Suprapubic skin (tissue), 4 donors: ENCODE results near the gene SEMA5B. TPM values are rescaled to one million over a fixed set of nuclear protein-coding genes. Genes with fewer than 3 reads are reported as not detected.

Experiments used
- DNase-seq, 2 donors: peaks; one replicate each; pipeline ENCODE4 v3.0.0-alpha.2; 2019; ENCODE audit warnings: low spot score in 2 of 2
- H3K27ac ChIP-seq: fragments of 200-600 bp; sonication (generic); one replicate; pipeline ENCODE4 v1.5.1; 2019
- H3K27me3 ChIP-seq: fragments of 200-600 bp; sonication (generic); one replicate; pipeline ENCODE4 v1.5.1; 2019
- H3K36me3 ChIP-seq: fragments of 200-600 bp; sonication (generic); one replicate; pipeline ENCODE4 v1.5.1; 2019
- H3K4me1 ChIP-seq: fragments of 200-600 bp; sonication (generic); one replicate; pipeline ENCODE4 v1.5.1; 2019
- H3K4me3 ChIP-seq: fragments of 200-600 bp; sonication (generic); one replicate; pipeline ENCODE4 v1.5.1; 2019; ENCODE audit warnings: mild to moderate bottlenecking
- H3K9me3 ChIP-seq: fragments of 200-600 bp; sonication (generic); one replicate; pipeline ENCODE4 v1.5.1; 2019
- CTCF ChIP-seq, 2 donors: fragments of 200-600 bp in 1 of 2; fragments of 450-650 bp in 1 of 2; sonication (generic) in 1 of 2; IDR thresholded peaks; one replicate each; pipeline ENCODE4 v1.5.1; 2016 to 2019; ENCODE audit warnings: antibody characterized with exemption in 2 of 2, mild to moderate bottlenecking in 1 of 2, moderate library complexity in 1 of 2
- EP300 ChIP-seq: sonication (generic); formaldehyde crosslinking; IDR thresholded peaks from one replicate; pipeline ENCODE4 v1.6.1; 2017; ENCODE audit warnings: antibody characterized with exemption
- POLR2A ChIP-seq, 2 donors: fragments of 450-650 bp; IDR thresholded peaks; one replicate each; pipeline ENCODE4 v1.6.1; 2017; ENCODE audit warnings: antibody characterized with exemption in 2 of 2, mild to moderate bottlenecking in 2 of 2, moderate library complexity in 2 of 2
- POLR2AphosphoS5 ChIP-seq, 3 donors: sonication (generic); formaldehyde crosslinking; IDR thresholded peaks; one replicate each; pipeline ENCODE4 v1.6.1; 2017; ENCODE audit warnings: antibody characterized with exemption in 3 of 3
- WGBS: methylation state at CpG from one replicate; pipeline ENCODE4 v1.1.5; 2018; 5-methylcytosine and 5-hydroxymethylcytosine counted together
- total RNA-seq, 4 donors: library from RNA; depleted of rRNA; stranded (reverse); fragments of >200 nt; gene quantifications; one replicate each; pipeline ENCODE4 v1.1.0, GENCODE V29; 2016

Gene SEMA5B
- total RNA-seq, 4 donors from 2014 or later = 1.4 to 2.0 (median 1.8) TPM; not detected in 1

- no peak for TF ChIP-seq POLR2A (IDR thresholded peaks at IDR 0.05)
- no peak for TF ChIP-seq CTCF (IDR thresholded peaks at IDR 0.05)
- TF ChIP-seq EP300 = no peak
- TF ChIP-seq POLR2AphosphoS5 (IDR thresholded peaks at IDR 0.05) = no peak
- Histone ChIP-seq H3K4me1 (peaks cover 14% of the 10 kb centered on the region), H3K9me3 (no peaks in the 10 kb centered on the region), H3K27ac (no peak overlapping the region), H3K4me3 (no peak overlapping the region), H3K36me3 (no peaks in the 10 kb centered on the region), H3K27me3 (peaks cover 3% of the 10 kb centered on the region)
- no peak for DNase-seq
- 32% methylated on average over 10 of the region's 10 CpGs for WGBS
Observed at GRCh38 chr3:122969585-122970469, 57.7 kb downstream of the SEMA5B start.

GRCh38 chr3:122967765-122968164 lies 59.8 kb downstream of the SEMA5B start:
- Histone ChIP-seq H3K4me1 (peaks cover 21% of the 10 kb centered on the region), H3K36me3 (no peaks in the 10 kb centered on the region), H3K27me3 (no peaks in the 10 kb centered on the region), H3K9me3 (no peaks in the 10 kb centered on the region), H3K4me3 (no peak overlapping the region), H3K27ac (no peak overlapping the region)
- no peak for TF ChIP-seq CTCF (IDR thresholded peaks at IDR 0.05)
- TF ChIP-seq POLR2AphosphoS5 (IDR thresholded peaks at IDR 0.05) = no peak
- TF ChIP-seq POLR2A (IDR thresholded peaks at IDR 0.05) = no peak
- TF ChIP-seq EP300 = no peak
- no peak for DNase-seq
- 95% methylated on average over 7 of the region's 7 CpGs for WGBS

- no peaks in the 10 kb centered on the region for H3K27me3 ChIP-seq
- TF ChIP-seq CTCF (IDR thresholded peaks at IDR 0.05) (no peak), EP300 (no peak), POLR2A (IDR thresholded peaks at IDR 0.05) (no peak), POLR2AphosphoS5 (IDR thresholded peaks at IDR 0.05) (no peak)
- no peaks in the 10 kb centered on the region for H3K9me3 ChIP-seq
- no peak for DNase-seq
- no peak overlapping the region for H3K4me3 ChIP-seq
- H3K4me1 ChIP-seq = peaks cover 21% of the 10 kb centered on the region
- WGBS = 88% methylated on average over 2 of the region's 4 CpGs
- H3K36me3 ChIP-seq = no peaks in the 10 kb centered on the region
- H3K27ac ChIP-seq = no peak overlapping the region
Observed at GRCh38 chr3:122967356-122967755, 60.2 kb downstream of the SEMA5B start.

- H3K27me3 ChIP-seq = no peaks in the 10 kb centered on the region
- H3K36me3 ChIP-seq = no peaks in the 10 kb centered on the region
- H3K27ac ChIP-seq = no peak overlapping the region
- H3K4me1 ChIP-seq = peaks cover 21% of the 10 kb centered on the region
- TF ChIP-seq POLR2AphosphoS5 (IDR thresholded peaks at IDR 0.05) (no peak), POLR2A (IDR thresholded peaks at IDR 0.05) (no peak), EP300 (no peak), CTCF (IDR thresholded peaks at IDR 0.05) (no peak)
- no peak for DNase-seq
- H3K9me3 ChIP-seq = no peaks in the 10 kb centered on the region
- H3K4me3 ChIP-seq = no peak overlapping the region
Observed at GRCh38 chr3:122966045-122966444, 61.5 kb downstream of the SEMA5B start.

GRCh38 chr3:122964811-122965210 lies 62.8 kb downstream of the SEMA5B start:
- no peaks in the 10 kb centered on the region for H3K27me3 ChIP-seq

More at GRCh38 chr3:122964811-122965210, 62.8 kb downstream of the SEMA5B start:
- Histone ChIP-seq H3K9me3 (no peaks in the 10 kb centered on the region), H3K4me1 (peaks cover 15% of the 10 kb centered on the region), H3K4me3 (no peak overlapping the region), H3K36me3 (no peaks in the 10 kb centered on the region), H3K27ac (no peak overlapping the region)
- 24% methylated on average over 2 of the region's 2 CpGs for WGBS
- DNase-seq = no peak
- no peak for TF ChIP-seq CTCF (IDR thresholded peaks at IDR 0.05)
- TF ChIP-seq POLR2AphosphoS5 (IDR thresholded peaks at IDR 0.05) = no peak
- TF ChIP-seq POLR2A (IDR thresholded peaks at IDR 0.05) = no peak
